HTERT RPE-1 (cell line): Measurements from ENCODE around the gene LPIN1.

Source experiments
- in situ Hi-C: fragments of 300-500 bp; cut with MboI; formaldehyde crosslinking; loops from 4 replicates; pipeline ENCODE4 v1.14.3; 2020; ENCODE audit warnings: low sequenced_read_pairs

The LPIN1 gene

DNA sequence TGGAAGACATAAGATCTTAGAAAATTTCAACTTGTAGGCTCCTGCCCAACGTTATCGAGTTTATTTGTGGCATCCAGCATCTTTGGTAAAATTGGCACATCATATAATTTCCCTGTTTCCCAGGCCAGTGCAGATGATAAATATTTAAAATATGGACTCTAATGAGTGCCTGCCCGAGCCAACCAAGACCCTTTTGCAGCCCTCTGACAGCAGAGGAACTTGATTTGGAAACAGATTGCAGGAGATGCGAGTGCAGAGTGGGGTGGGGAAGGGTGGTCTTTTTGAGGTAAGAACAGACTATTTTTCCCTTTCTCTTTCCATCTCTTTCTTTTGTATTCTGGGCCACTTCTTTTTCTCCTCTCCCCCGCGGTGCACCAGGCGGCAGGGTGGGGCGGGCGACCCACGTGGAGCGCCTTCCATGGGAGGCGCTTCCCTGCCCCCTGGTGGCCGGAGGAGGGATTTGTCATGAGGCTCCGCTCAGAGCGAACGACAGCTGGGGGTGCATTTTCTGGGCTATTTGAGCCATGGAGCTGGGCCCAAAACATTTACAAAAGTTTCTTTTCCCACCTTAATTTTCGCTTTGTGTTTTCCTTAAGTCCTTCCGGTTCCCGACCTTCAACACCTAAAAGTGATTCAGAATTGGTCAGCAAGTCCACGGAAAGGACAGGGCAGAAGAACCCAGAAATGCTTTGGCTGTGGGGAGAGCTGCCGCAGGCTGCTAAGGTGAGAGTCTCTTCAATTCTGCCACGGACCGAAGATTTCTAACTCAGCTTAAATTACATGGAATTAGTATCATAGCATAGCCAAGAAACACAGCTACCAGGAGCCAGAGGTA, 32.7 kb downstream of the LPIN1 start:
- in situ Hi-C loops, result no loop called here

DNA sequence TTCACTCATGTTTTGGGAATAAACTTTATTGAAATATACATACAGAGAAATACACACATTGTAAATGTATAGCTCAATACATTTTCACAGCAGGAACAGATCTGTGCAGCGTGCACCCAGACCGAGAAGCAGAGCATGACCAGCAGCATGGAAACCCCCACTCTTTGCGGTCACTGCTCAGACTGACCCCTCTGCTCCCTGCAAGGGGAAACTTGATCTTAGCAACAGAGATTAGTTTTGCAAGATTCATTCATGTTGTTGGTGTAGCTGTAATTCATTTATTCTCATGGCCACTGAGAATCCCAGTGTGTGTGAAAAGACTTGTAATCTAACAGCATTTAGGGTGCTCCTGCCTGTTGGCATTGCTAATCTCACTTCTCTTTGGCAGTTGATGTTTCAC, 35.2 kb downstream of the LPIN1 start:
- in situ Hi-C loops, result no loop called here

DNA sequence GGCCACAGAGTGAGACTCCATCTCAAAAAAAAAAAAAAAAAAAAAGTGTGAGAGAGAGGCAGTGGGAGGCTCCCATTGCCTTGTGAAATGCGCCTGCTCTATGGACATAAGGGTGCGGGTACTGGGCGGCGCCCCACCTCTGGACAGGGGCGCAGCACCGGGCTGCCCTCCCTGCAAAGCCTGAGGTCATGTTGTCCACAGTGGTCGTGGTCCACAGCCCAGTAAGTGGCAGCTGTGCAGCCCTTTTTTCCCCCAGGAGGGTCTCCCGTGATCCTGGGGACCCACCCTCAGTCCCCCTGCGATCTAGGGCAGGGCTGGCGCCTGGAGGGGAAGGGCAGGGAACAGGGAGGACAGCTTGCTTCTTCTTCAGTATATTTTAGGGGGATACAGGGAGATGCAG, 37.8 kb downstream of the LPIN1 start:
- in situ Hi-C loops, result no loop called here

DNA sequence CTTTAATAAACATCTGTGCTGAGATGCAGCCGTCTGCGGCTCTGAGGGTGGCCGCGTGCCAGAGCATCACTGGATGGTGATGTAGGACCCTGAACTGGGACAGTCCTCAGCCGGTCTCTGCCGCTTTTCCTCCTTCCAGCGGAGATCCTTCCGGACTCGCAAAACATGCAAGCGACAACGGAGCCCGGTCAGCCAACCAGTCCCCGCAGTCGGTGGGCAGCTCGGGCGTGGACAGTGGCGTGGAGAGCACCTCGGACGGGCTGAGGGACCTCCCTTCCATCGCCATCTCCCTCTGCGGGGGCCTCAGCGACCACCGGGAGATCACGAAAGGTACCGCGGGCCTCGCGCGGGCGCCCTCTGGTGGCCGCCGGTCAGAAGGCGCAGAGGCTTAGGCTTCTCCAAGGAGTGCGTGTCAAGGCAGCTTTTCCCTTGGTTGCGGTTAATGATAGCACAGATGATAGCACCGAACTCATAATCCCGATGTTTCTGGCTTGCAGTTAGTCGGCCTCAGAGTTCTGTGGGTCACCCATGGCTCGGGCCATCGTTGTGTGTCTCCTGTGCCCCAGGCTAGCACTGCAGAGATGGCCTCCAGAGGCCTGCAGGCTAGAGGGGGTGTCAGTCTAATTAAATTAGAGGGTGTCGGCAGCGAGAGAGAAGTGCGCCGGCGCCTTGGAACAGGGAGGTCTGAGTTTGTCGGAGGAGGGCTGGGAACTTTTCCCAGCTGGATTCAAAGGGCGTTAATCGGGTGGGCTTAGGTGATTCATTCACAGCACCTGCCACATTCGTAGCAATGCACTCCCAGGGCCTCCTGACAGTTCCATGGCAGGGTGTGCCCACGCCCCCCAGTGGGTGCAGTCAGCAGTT, 38.5 kb downstream of the LPIN1 start:
- in situ Hi-C loops, result no loop called here

DNA sequence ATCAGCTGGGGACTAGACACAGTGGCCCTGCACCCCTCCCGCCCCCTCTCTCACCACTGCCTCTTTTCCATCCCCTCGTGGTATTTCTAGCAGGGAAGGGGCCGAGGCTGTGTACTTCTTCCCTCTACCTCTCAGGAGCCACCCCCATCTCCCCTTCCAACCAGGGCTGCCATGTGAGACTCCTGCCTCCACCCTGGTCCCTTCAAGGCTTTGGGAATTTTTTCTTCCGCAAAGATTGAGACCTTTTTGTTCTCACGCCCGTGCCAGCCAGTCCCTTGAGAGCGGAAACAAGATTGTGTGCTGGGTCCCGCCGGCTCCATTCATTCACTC, 39.1 kb downstream of the LPIN1 start:
- in situ Hi-C loops, result no loop called here

DNA sequence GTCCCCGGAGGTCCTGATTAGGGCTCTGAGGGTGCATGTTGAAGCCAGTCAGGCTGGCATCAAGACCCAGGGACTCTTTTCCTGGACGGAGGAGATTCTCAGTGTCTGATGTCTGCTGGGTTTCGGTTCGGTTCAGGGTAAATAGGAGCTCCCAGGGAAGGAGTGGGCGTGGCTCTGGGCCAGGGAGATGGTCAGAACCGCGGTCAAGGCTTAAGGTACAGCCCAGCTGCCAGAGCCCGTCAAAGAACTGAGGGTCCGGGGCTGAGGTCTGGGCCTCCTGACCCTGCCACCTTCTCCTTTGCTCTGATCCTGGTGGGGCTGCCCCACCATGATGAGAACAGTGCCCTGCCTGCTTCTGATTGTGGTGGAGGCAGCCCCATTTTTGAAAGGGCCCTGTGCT, 39.8 kb downstream of the LPIN1 start:
- in situ Hi-C loops, result no loop called here

DNA sequence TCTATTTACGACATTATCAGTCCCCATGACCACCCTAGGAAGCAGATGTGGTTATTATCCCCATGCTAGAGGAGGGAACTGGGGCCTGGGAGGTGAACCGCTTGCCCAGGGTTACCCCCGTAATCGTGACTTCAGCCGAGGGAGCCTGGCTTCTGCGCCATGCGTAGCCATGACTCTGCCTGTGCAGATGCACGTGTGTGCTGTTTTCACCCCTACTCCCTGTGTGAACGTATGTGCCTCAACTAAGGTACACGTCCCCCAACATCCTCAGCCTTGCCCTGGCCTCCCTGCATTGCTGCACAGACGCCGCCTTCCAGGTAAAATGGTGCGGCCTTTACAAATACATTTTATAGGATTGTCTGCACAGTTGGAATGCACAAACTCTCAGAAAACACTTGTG, 40.2 kb downstream of the LPIN1 start:
- in situ Hi-C loops, result no loop called here

DNA sequence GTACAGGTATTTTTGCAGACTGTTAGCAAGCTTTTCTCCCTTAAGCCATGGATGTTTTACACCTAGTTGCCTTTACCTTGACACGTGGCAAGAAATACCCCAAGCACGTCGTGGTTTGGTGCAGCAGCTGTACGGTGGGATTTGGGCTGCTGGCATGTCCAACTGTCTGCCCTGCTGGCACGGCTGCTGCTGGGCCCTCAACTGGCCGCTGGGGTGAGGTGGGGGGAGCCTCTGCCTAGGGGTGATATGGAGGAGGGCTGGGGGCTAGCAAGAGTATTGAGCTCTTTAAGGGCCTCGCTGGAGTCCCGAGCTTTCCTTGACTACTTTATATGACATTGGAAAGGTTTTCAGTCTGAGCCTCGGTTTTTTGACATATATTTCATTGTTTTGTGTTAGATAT, 41.6 kb downstream of the LPIN1 start:
- in situ Hi-C loops, result no loop called here

DNA sequence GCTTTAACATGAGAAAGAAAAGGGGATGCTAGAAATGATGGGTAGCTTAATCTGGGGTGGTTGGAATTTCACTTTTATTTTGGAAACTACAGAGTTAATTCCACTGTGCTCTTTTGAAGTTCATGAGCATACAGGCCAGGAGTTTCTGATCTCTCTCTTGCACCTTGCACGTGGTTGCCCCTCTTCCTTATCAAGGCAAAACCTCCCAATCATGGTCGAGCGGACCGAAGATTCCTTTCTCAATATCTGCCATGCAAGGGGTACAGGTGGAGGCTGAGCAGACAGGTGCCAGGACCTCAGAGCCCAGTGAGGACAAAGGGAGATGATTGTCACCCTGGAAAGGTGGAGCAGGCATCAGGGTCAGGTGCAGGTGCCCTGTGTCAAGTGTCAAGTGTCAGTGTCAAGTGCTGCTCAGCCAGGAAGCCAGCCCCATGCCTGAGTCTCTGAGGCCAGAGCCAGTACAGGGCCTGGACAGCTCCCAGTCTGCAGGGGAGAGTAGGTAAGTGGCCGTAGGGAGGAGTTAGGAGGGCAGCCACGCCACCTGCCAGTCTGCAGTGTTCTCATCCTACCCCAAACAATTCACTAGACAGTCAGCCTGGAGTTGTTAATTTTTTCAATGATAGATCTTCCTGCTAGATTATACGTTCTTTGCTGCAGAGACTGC, 42.2 kb downstream of the LPIN1 start:
- in situ Hi-C loops, result no loop called here

DNA sequence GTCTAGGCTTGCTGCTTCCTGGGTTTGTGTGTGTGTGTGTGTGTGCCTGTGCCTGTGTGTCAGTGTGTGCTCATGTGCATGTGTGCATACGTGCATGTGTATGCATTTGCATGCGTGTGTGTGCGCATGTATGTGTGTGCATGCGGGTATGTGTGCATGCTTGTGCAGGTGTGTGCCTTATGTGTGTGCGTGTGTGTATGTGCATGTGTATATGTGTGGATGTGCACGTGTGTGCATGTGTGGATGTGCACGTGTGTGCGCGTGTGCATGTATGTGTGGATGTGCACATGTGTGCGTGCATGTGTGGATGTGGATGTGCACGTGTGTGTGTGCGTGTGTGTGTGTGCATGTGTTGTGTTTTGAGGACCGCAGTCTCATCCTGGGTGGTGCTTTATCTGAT, 42.8 kb downstream of the LPIN1 start:
- in situ Hi-C loops, result no loop called here

DNA sequence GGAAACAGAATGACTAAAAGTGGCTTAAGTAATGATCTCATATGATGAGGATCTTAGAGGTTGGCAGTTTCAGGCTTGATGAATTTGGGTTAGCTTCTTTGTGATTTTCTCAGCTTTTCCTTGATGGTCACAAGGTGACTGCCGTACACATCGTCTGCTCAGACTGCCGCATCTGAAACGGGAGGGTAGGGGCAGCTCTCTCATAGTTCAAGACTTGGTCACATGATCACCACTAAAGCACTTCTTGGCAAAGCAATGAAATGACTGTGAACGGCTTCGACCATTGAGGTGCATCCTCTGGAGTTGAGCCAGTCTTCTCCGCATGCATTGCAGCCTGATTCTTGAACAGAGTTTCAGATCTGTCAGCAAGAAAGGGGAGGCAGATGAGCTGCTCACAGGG, 43.8 kb downstream of the LPIN1 start:
- in situ Hi-C loops, result no loop called here

DNA sequence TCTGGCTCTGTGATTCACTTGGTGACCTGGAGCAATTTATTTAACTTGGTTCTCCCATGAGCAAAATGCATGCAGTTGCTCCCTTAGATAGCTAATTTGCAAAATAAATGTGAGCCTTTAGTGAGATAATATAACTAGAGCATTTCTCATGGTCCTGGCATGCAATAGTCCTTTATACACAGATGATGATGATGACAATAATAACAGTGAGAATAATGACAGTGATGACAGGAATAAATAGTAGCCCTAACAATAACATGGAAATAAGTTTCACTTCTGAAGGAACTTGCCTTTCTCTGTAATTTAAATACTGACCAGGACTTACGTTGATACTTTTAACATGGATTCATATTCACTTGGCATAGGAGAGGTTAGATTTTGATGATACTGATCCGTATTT, 49.2 kb downstream of the LPIN1 start:
- in situ Hi-C loops, result no loop called here

DNA sequence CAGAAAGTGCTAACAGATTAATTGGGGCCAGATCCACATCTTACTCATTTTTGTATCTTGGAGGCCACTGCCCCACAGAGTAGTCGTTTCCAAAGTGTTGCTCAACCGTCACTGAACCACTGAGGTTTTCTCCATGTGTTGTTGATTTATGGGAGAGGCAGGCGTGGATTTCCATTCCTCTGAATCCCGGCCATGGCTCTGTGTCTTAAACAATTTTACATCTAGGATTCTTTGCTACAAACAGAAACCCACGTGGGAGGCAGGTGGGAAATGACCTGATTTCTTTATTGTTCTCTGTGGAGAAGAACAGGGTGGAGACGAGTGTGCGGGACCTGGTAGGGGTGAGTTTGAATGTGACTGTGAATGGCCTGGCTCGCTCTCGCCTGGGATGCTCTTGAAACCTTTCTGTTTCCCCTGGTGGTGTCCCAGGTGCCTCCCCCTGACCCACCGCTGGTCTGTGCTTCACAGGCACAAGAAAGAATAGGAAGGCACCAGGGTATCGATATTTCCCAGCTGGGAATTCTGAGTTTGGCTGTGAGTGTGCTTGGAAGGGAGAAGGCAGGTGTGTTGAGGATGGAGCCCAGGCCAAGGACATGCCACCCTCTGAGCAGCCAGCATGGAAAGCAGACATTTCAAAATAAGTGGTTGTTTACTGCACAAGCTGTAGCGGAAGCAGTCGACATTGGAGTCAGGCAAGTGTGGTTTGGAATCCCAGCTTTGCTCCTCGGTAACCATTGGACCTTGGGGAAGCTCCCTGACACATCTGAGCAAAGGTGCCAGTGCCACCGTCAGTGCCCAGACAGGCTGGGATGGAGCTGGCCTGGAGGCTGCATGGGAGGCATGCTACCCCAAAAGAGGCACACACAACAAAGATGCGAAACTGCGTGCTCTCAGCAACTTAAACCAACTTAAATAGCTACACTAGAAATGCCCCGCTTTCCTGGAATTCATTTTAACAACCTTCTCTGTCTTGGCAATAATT, 50.0 kb downstream of the LPIN1 start:
- in situ Hi-C loops, result no loop called here

DNA sequence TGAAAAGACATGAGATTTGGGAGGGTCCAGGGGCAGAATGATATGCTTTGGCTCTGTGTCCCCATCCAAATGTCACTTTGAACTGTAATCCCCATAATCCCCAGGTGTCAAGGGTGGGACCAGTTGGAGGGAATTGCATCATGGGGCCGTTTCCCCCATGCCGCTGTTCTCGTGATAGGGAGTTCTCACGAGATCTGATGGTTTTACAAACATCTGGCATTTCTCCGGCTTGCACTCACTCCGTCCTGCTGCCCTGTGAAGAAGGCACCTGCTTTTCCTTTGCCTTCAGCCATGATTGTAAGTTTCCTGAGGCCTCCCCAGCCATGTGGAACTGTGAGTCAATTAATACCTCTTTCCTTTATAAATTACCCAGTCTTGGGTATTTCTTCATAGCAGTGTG, 51.4 kb downstream of the LPIN1 start:
- in situ Hi-C loops, result no loop called here

DNA sequence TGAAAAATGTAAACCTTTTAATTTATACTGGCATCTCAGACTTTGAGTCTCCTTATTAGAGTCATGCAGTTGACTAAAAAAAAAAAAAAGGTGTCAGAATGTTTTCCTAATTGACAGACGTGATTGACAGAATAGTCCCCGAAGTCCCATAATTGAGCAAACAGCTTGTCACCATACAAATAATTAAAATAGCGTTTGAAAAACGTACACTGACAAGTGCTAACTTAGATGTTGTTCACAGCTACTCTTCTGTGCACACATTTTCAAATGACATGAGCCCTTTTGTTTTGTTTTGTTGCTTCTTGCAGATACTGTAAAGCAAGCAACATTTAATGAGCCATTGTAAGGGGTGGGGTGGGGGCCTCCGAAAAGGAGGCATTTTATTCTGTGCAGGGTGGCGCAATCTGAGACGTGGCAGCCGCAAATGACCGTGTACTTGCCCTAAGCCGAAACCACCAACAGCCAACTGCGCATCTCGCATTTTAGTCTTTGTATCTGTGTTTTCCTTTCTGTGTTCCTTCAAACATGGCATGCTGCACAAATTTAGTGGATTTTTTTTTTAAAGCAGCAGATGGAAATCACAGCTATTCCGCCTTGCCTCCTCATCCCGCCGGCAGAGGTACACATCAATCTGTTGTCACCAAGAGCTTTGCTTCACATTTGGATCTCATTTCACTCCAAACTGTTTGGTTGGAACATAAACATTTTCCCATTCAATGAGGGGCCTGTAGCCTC, 52.4 kb downstream of the LPIN1 start:
- in situ Hi-C loops, result no loop called here

DNA sequence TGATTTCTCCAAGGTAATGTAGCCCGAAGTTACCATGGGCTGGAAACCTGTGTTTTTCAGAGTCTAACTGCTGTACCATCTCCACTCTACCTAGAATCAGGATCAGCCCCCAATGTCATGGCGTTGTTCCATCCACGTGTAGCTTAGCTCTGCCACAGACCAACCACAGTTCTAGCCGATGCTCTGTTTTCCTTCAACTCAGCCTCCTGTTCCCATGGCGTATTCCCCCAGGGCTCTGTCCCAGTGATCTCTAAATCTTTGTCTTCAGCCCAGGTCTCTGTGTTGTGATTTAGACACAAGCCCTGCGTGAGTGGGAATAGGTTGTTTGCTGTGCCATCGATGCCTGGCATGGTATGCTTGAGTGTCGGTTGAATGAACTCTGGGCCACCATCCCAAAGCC, 53.4 kb downstream of the LPIN1 start:
- in situ Hi-C loops, result no loop called here

DNA sequence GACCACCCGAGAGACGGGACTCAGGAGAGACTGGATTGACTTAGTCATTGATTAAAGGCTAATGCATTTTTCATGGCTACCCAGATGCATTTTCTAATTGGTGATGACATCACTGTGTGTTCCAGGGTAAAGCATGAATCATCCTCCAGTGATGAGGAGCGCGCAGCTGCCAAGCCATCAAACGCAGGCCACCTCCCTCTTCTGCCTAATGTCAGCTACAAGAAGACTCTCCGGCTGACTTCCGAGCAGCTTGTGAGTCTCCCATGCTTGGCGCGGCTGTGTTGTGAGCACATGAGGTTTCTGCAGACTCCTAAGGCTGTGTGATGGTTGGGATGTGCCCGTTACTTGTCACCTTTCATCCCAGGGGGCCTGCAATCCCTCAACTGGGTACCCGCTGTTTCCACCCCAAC, 56.4 kb downstream of the LPIN1 start:
- in situ Hi-C loops, result no loop called here

DNA sequence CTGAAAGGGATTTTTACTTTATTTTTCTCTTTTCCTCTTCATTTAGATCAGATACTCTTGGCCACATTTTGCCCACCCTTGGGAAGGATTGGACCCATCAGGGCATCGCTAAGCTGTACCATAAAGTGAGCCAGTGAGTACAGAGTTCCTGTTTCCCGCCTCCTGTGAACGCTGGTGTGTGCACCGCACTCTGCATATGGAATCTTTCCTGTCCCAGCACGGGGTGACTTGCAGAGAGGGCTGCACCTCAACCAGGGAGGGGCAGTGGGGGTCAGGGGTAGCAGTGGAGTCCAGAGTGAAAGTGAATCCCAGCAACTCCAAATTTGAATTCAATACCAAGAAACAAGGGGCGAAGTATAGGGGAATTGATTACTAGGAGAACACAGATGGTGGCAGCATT, 58.6 kb downstream of the LPIN1 start:
- in situ Hi-C loops, result no loop called here

DNA sequence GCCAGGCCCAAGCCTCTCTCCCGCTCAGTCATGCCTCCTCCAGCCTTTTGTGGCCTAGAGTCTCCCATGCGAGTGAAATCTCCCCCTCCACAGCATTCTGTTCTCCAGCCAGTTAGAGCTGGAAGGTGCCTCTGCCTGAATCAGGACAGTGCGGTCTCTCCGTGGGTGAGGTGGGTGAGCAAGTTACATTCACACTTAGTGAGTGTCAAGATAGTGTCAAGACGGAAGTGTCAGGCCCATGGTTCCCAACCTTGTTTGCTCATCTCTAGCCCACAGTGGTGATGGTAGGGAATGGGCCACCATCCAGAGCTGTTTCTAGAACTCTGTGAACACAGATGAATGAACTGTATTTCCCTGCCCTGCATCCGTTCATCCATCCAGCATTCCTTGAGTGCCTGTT, 59.5 kb downstream of the LPIN1 start:
- in situ Hi-C loops, result no loop called here
